OCI-LY7 (cell line): ENCODE data around the gene PLD2.

Experiments used
- CTCF ChIP-seq: fragments of 200-600 bp; sonication (generic); conservative IDR thresholded peaks from 2 replicates; pipeline ENCODE4 v1.5.1; 2014; ENCODE audit warnings: mild to moderate bottlenecking, antibody characterized with exemption, low read length, moderate library complexity, mixed read lengths
- EZH2phosphoT487 ChIP-seq: fragments of 200-600 bp; sonication (generic); IDR thresholded peaks from 2 replicates; pipeline ENCODE4 v1.6.1; 2018; ENCODE audit warnings: low read depth, borderline replicate concordance, mild to moderate bottlenecking, mixed run types, antibody characterized with exemption, low read length, moderate library complexity, mixed read lengths

GRCh38 chr17:4811471-4811870 lies 4.5 kb downstream of the PLD2 start:
- no peak for TF ChIP-seq CTCF
- no peak for TF ChIP-seq EZH2phosphoT487
